Measurements from ENCODE around the gene EDAR.

Gene EDAR

DNA sequence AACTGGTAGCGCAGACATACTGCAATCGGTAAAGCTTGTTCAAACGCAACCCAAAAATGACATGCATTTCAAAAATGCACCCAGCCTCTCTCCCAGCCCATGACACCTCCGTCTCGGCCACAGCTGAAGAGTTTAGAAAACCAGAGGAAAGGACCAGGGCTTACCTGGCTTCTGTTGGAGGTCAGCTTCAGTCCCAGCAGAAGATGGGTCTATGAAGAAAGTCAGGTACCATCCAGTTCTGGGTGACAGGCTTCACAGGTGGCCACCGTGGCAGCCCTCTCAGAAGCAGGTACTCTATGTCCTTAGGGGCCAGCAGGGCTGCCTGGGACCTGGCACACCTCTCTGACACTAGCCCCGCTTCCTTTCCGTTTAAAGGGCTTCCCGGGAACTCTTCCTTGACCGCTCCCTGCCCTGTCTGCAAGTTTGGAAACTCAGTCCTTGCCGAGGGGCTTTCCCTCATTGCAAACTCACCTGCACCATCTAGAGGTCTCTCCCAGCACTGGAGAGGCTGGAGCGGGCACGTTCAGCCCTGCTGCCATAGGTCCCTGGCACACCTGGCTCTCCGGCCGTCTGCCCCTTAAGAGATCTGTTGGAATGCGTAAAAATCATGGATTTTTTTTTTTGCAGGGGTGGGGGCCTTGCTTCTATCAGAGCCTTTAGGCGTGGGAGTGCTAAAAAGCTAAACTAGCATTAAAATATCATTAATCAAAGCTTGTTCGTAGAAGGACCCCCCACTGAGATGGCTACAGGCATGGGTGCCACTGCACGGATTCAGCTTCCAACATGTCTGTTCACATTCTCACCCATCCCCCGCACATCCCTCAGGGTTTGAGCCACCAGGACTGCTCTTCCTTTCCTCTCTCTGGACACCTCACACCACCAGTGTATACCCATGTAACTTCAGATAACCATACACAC is at the start of gene EDAR:
Gene EDAR (minus strand): TSS at position 425 of the 918 bp plus-strand sequence. CDS start 58,206 bp downstream, outside the sequence.
- peak; percentile 93 for DNase-seq (ENCODE audit: low spot score)

DNA sequence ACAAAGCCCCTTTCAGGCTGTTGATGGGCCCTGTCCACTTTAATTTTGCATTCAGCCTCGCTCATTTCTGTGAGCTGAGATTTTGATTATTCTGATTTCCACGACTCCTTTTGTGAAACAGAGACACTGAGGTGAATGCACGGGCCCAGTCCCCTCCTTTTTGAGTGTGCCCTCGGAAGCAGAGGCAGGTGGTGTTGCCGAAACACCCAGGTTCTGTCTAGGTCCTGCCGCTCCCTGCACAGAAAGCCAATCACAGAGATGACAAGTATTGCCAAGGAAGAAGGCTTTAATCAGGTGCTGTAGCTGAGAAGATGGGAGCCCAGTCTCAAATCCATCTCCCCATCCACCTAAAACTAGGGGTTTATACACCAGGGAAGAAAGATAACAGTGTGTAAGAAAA is 44.2 kb upstream of the EDAR start:
- DNase-seq (ENCODE audit: low spot score): no peak

DNA sequence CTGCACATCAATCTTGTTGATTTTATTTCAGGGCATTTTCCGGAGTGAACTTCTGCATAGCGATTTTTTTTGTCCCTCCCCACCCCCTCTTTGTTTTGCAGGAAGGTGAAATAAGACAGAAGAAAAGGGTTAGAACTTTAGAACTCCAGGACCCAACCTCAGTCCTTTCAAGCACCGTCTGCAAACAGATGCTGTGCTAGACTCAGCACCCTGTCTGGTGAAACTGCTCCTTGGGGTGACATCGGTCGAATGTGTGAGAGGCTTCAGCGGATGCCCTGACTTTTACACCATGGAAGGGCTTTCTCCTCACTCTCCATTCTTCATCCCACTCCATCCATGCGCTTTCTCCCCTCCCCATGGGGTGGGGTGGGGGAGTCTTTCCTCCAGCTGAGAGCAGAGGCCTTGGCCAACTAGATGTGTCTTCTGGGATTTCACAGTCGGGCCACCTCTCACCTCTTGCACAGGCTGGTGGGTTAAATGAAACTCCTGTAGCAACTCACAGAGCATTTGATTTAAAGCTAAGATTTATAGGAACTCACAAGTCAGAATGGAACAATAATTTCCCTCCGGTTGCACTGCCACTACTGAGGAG is 43.3 kb upstream of the EDAR start:
- no peak for DNase-seq (ENCODE audit: low spot score)

DNA sequence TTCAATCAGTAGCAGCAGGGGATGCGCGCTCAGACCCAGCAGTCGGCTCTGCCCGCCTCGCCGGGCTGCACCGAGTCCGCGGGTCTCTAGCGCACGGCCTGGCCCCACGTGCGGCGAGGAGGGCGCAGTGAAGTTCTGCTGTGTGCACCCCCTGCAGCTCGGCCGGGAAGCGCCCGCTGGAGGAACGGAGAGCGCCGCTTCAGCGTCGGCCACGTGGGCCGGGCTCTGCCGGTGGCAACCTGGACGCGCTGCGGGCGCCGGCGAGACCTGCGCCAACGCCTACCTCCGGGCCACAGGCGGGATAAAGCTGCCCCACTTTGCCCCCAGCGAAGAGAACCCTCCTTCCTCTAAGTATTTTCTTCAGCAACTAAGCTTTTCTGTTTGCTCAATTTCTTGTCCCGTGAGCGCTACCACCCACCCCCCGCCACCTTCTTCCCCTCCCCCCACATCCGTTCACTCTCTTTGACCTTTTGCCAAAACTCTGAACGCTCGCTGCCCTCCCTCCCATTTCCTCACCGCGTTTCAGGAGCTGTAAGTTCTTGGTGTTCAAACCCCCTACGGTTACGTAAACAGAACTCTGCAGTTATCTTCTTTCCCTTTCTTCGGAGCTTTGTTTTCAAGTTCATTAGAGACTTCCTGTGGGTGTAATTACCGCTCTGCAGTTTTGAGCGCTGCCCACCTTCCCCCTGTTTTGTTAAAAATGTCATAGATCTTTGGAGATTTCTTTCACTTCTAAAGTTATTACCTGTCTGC is 42.6 kb upstream of the EDAR start:
- no peak for DNase-seq (ENCODE audit: low spot score)

- no peak for DNase-seq (ENCODE audit: low spot score)
Measured at GRCh38 chr2:109030870-109031475, 42.0 kb upstream of the EDAR start.

DNA sequence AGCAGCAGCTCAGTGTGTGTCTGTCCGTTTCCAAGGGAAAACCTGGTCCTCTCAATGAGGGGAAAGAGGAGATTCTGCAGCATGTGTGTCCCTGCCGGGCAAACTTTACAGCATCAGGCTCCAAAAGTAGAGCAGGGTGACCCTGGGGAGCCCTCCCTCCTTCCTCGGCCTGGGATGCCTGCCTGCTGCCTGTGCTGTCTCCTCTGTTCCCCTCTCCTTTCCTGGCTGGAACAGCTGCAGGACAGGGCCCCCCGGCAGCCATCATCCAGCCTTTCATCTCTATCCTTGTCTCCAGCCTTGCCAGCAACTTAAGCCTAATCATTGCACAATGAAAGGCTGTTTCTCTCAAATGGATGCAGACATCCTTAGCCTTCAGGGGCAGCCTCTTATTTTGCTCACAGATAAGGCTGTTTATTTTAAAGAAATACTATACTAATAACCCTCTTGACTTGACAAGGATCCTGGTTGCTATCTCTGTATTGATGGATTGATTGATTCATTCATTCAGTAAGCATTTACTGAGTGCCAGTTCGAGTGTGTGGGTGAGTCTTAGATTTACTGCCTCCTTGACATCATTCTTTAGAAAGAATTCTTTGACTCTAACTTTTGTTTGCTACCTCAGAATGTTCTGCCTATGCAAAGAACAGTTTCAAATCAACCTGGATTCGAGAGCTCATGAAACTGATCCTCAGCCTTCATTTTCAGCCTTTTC is 40.6 kb upstream of the EDAR start:
- DNase-seq (ENCODE audit: low spot score): no peak

DNA sequence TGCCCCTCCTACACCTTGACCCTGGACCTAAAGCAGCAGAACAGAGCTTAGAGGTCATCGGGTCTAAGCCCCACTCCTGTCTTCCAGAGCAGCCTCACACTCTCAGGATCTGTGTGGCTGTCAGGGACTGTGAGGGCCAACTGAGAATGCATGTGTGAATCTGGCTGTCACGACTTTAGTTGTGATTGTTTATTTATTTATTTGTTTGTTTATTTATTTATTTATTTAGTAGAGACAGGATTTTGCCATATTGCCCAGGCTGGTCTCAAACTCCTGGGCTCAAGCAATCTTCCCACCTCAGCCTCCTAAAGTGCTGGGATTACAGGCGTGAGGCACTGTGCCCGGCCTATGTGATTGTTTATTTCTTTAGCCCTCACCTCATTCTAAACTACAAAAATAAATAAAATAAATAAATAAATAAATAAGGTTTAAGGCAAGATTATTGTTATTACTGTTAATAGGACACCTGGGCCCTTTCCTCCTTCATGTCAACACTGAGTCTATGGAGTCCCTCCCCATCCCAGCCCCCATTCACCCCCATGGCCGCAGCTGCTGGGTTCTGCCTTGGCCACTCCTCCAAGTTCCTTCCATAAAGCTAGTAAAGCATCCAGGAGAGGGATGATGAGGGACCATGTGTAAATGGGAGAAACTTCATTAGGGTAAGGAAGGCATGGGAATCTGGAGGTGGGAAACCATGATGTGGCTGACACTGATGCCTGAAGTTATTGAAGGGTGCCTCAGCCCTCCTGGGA is 39.9 kb upstream of the EDAR start:
- no peak for DNase-seq (ENCODE audit: low spot score)

GRCh38 chr2:109028277-109028676 is 39.3 kb upstream of the EDAR start:
- no peak for DNase-seq (ENCODE audit: low spot score)

GRCh38 chr2:109027702-109028101 is 38.7 kb upstream of the EDAR start:
- no peak for DNase-seq (ENCODE audit: low spot score)

- DNase-seq (ENCODE audit: low spot score): no peak
Measured at GRCh38 chr2:109024477-109024876, 35.5 kb upstream of the EDAR start.

DNA sequence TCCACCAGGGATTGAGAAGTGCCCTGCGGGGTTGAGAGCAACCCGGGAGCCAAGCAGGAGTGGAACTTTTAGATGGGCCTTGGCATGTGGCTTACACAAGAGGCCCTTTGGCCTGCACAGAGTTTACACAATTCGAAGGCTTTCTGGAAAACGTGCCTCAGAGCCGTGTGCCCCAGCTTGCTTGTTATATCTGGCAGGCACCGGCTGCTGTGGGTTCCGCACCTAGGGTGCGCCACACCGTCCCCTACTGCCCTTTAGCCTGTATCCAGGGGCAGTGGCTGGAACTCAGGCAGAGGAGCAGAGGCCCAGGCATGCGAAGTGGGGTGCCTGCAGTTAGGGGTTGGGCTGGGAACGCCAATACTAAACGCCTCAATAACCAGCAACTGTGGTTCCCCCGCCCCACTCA is 32.9 kb upstream of the EDAR start:
- no peak for DNase-seq (ENCODE audit: low spot score)

DNA sequence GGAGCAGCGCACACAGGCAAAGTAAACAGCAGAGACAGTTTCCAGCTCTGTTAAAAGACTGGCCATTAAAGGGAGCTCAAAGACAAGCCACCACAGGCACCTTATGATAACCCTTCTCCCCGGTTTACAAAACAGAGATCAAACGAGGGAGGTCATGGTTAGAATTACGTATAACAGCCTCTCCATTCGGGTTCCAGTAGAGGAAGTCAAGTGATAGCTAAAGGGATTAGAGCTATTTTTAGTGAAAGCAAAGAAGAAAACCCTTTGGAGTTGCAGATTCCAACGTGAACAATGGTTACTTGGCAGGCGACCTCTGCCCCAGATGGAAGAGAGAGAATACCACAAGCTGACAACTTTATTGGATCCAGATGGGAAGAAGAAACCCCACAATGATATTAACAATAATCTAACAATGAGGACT is 31.2 kb upstream of the EDAR start:
- DNase-seq (ENCODE audit: low spot score): peak; percentile 60

DNA sequence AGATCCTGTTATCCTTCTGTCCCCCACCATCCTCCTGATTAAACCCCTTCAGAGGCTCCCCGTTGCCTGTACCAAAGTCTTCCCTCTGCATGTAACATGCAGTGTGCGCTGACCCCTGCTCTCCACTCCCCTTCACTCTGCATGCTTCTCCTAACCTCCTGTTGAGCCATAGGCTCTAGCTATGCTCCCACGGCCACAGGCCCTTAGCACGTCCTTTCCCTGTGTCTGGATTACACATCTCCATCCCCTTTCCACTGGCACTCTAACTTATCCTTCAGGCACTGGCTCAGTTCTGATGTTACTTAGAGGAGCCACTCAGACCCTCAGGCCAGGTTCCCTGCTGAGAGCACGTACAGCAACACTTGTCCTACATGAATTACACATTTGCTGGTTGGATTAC is 29.4 kb upstream of the EDAR start:
- DNase-seq (ENCODE audit: low spot score): no peak

DNA sequence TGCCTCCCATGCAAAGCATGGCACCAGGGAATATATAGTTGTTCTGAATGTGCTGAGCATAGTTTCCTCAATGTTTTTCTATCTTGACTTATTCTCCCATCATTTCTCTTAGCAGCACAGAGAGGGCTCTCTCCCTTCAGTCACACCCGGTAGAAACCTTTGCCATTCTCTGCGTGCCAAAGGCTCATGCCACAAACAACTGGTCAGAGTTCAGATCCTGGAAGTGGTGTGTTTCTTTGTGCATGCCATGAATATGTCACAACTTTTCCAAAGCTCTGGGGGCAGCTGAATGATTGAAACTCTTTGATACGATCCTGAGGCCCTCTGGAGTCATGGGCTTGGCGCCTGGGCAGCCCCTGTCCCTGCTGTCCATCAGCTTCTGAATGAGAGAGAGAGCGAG is 28.0 kb upstream of the EDAR start:
- DNase-seq (ENCODE audit: low spot score): no peak

GRCh38 chr2:109016376-109016775 is 27.4 kb upstream of the EDAR start:
- DNase-seq (ENCODE audit: low spot score): no peak

- DNase-seq (ENCODE audit: low spot score): no peak
Measured at GRCh38 chr2:109014476-109014875, 25.5 kb upstream of the EDAR start.

GRCh38 chr2:109013051-109013450 is 24.0 kb upstream of the EDAR start:
- DNase-seq (ENCODE audit: low spot score): no peak

DNA sequence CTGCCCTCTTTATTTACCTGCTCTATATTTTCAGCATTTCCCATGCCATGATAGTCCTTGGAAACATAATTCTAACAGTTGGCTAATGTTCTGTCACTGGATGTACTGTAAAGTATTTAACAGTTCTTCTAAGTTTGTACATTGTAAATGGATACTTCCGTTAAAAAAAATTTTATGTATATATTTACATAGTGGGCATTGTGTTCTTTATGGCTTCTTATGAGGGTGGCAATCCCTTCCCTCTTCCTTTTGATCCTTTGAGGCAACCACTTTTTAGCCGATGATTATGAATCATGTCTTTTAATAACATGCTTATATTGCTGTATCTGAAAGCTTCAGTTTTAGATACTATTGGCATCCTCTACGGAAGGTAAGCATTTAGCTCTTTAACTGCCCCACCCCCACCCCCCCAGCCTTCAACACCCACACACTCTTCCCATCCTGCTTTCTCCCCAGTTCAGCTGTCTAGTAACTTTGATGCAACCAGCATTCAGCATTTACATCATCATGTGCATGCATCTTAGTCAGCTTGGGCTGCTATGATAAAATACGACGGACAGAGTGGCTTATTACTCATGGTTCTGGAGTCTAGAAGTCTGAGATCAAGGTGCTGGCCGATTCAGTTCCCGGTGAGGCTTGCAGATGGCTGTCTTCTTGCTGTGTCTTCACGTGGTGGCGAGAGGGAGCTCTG is 21.0 kb upstream of the EDAR start:
- DNase-seq (ENCODE audit: low spot score): peak; percentile 87

GRCh38 chr2:109006971-109007370 is 18.0 kb upstream of the EDAR start:
- DNase-seq (ENCODE audit: low spot score): no peak

DNA sequence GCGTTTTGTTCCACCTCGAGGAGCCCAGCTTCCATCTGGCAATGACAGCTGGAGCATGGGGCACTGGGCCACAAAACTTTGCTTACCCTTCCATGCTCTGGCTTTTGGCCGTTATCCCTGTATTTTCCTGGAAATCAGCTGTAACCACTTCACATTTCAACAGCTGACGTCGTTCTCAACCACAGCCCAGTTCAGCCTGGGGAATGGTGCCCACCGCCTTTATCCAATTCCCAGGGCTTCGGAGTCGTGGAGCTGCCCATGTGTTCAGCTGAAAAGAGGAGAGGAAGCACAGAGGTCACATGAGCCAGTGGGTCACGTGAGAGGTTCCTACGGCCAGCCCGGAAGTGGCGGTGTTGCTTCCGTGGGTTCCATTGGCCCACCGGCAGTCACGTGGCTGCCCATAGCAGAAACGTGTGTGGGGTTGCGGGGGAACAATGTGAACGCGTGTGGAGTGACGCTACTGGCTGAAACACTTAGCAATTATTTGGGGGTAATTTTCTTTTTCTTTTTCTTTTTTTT is 16.7 kb upstream of the EDAR start:
- no peak for DNase-seq (ENCODE audit: low spot score)
